GM12891 (cell line): Measurements from ENCODE around the gene RRAGD.

Experiments used
- POLR2A ChIP-seq: IDR thresholded peaks from 2 replicates; pipeline ENCODE4 v1.6.1; 2011; ENCODE audit warnings: low read depth, low read length, control low read depth
- POLR2AphosphoS5 ChIP-seq: IDR thresholded peaks from 2 replicates; pipeline ENCODE4 v1.6.1; 2011; ENCODE audit warnings: low read depth, low read length, control low read depth
- SPI1 ChIP-seq: IDR thresholded peaks from 2 replicates; pipeline ENCODE4 v1.6.1; 2011; ENCODE audit warnings: low read depth, low read length, control low read depth
- TAF1 ChIP-seq: IDR thresholded peaks from 2 replicates; pipeline ENCODE4 v1.6.1; 2011; ENCODE audit warnings: low read depth, low read length, control low read depth

GRCh38 chr6:89434954-89435353 is 22.9 kb upstream of the RRAGD start:
- no peak for TF ChIP-seq POLR2A
- no peak for TF ChIP-seq POLR2AphosphoS5
- no peak for TF ChIP-seq TAF1
- no peak for TF ChIP-seq SPI1
